IMR-90 (cell line): Measurements from ENCODE around the gene DCUN1D1. TPM values are rescaled to one million over a fixed set of nuclear protein-coding genes. Genes with fewer than 3 reads are reported as not detected.

Source experiments
- ATAC-seq: fragments of 200-7000 bp; cut with Tn5 transposase; 2 replicates; pipeline ENCODE4 v1.9.1; 2020; ENCODE audit warnings: low read depth, mild to moderate bottlenecking, moderate library complexity
- BruUV-seq: library from RNA; stranded (reverse); fragments of 400-500 nt; replicated peaks from 2 replicates; lab custom pipeline; 2021; lab: Mats Ljungman, UMichigan
- CTCF ChIA-PET: fragments of 300-600 bp; formaldehyde crosslinking; extraction: SDS; loops from one replicate; lab custom pipeline; 2021; ENCODE audit warnings: antibody characterized with exemption; lab: Yijun Ruan, JAX
- POLR2A ChIA-PET: fragments of 300-600 bp; sonication (Branson Sonifier 250); formaldehyde crosslinking; loops from one replicate; lab custom pipeline; 2022; ENCODE audit warnings: antibody characterized with exemption; ENCODE audit not compliant: unreplicated experiment; lab: Charles Lee
- DNase-seq: peaks from one replicate; pipeline ENCODE4 v3.0.0; 2013
- H2AFZ ChIP-seq: replicated peaks from 2 replicates; pipeline ENCODE3; 2013; ENCODE audit warnings: low read length, mild to moderate bottlenecking; ENCODE audit not compliant: poor library complexity
- H2AK5ac ChIP-seq: 2 replicates; pipeline ENCODE4 v1.6.1; 2013; ENCODE audit warnings: low read depth, low read length, inconsistent platforms
- H2AK9ac ChIP-seq: replicated peaks from 2 replicates; pipeline ENCODE3; 2013; ENCODE audit warnings: mild to moderate bottlenecking, low read depth, low read length, moderate library complexity; ENCODE audit not compliant: poor library complexity
- H2BK120ac ChIP-seq: 2 replicates; pipeline ENCODE4 v1.6.1; 2013; ENCODE audit warnings: low read depth, low read length, inconsistent platforms
- H2BK15ac ChIP-seq: 3 replicates; pipeline ENCODE4 v1.6.1; 2013; ENCODE audit warnings: low read depth, low read length, inconsistent platforms
- H2BK20ac ChIP-seq: 2 replicates; pipeline ENCODE4 v1.6.1; 2013; ENCODE audit warnings: low read depth, mild to moderate bottlenecking, inconsistent platforms, low read length, moderate library complexity
- H2BK5ac ChIP-seq: 2 replicates; pipeline ENCODE4 v1.6.1; 2013; ENCODE audit warnings: mild to moderate bottlenecking, low read depth, low read length, inconsistent platforms; ENCODE audit not compliant: poor library complexity, severe bottlenecking
- H3K14ac ChIP-seq: replicated peaks from 2 replicates; pipeline ENCODE4 v1.6.1; 2013; ENCODE audit warnings: low read depth, low read length, inconsistent platforms
- H3K18ac ChIP-seq: 2 replicates; pipeline ENCODE4 v1.6.1; 2013; ENCODE audit warnings: low read depth, low read length, control low read depth
- H3K23ac ChIP-seq: 2 replicates; pipeline ENCODE4 v1.6.1; 2013; ENCODE audit warnings: low read depth, low read length, inconsistent platforms
- H3K27ac ChIP-seq: 2 replicates; pipeline ENCODE4 v1.5.1; 2013; ENCODE audit warnings: mild to moderate bottlenecking, control low read depth, low read length; ENCODE audit not compliant: insufficient read depth
- H3K27me3 ChIP-seq: 2 replicates; pipeline ENCODE4 v1.6.1; 2013; ENCODE audit warnings: low read length; ENCODE audit not compliant: control insufficient read depth, insufficient read depth
- H3K36me3 ChIP-seq: 2 replicates; pipeline ENCODE4 v1.6.1; 2013; ENCODE audit warnings: low read length, mixed read lengths; ENCODE audit not compliant: control insufficient read depth, insufficient read depth
- H3K4ac ChIP-seq: 2 replicates; pipeline ENCODE4 v1.6.1; 2013; ENCODE audit warnings: low read depth, low read length, inconsistent platforms
- H3K4me1 ChIP-seq: 2 replicates; pipeline ENCODE4 v1.6.1; 2013; ENCODE audit warnings: low read length, mixed read lengths; ENCODE audit not compliant: control insufficient read depth, insufficient read depth
- H3K4me2 ChIP-seq: 2 replicates; pipeline ENCODE4 v1.6.1; 2013; ENCODE audit warnings: low read depth, mild to moderate bottlenecking, control low read depth, low read length, moderate library complexity
- H3K4me3 ChIP-seq: 2 replicates; pipeline ENCODE4 v1.5.1; 2013; ENCODE audit warnings: low read depth, mild to moderate bottlenecking, control low read depth, low read length, moderate library complexity; ENCODE audit not compliant: insufficient read depth
- H3K56ac ChIP-seq: 2 replicates; pipeline ENCODE4 v1.6.1; 2013; ENCODE audit warnings: low read length, inconsistent platforms; ENCODE audit not compliant: insufficient read depth; ENCODE audit errors: extremely low read depth
- H3K79me1 ChIP-seq, 2 experiments: 2 replicates each; pipeline ENCODE4 v1.6.1; 2013; ENCODE audit warnings: low read length in 2 of 2, inconsistent platforms in 1 of 2, low read depth in 1 of 2
- H3K9ac ChIP-seq: 2 replicates; pipeline ENCODE4 v1.6.1; 2013; ENCODE audit warnings: low read depth, low read length, control low read depth
- H3K9me1 ChIP-seq: 2 replicates; pipeline ENCODE4 v1.6.1; 2013; ENCODE audit warnings: low read length, inconsistent platforms; ENCODE audit not compliant: insufficient read depth
- H3K9me3 ChIP-seq: 2 replicates; pipeline ENCODE4 v1.6.1; 2013; ENCODE audit warnings: low read length; ENCODE audit not compliant: control insufficient read depth, insufficient read depth
- H4K20me1 ChIP-seq: 2 replicates; pipeline ENCODE4 v1.6.1; 2013; ENCODE audit warnings: low read length, inconsistent platforms; ENCODE audit not compliant: insufficient read depth
- H4K5ac ChIP-seq: 2 replicates; pipeline ENCODE4 v1.6.1; 2013; ENCODE audit warnings: mild to moderate bottlenecking, low read depth, low read length, control low read depth
- H4K8ac ChIP-seq, 2 experiments: 2 replicates each; pipeline ENCODE4 v1.6.1; 2013; ENCODE audit warnings: low read depth in 2 of 2, low read length in 2 of 2, control low read depth in 1 of 2, inconsistent platforms in 1 of 2
- H4K91ac ChIP-seq: 2 replicates; pipeline ENCODE4 v1.6.1; 2013; ENCODE audit warnings: low read depth, low read length, inconsistent platforms; ENCODE audit not compliant: insufficient read depth
- BHLHE40 ChIP-seq: fragments of 150-350 bp; IDR thresholded peaks from 2 replicates; pipeline ENCODE4 v1.6.1; 2016; ENCODE audit warnings: mild to moderate bottlenecking, low read depth, low read length
- CEBPB ChIP-seq: IDR thresholded peaks from 2 replicates; pipeline ENCODE4 v1.6.1; 2012; ENCODE audit warnings: low read depth, low read length, improper control_type of control experiment
- CHD1 ChIP-seq: IDR thresholded peaks from 2 replicates; pipeline ENCODE4 v1.6.1; 2012; ENCODE audit warnings: low read depth, low read length, improper control_type of control experiment
- MAFK ChIP-seq: IDR thresholded peaks from 2 replicates; pipeline ENCODE4 v1.6.1; 2012; ENCODE audit warnings: low read depth, low read length, improper control_type of control experiment
- MXI1 ChIP-seq: IDR thresholded peaks from 2 replicates; pipeline ENCODE4 v1.6.1; 2012; ENCODE audit warnings: low read depth, mild to moderate bottlenecking, low read length, moderate library complexity, borderline replicate concordance
- NFE2L2 ChIP-seq: fragments of 150-350 bp; IDR thresholded peaks from 2 replicates; pipeline ENCODE4 v1.6.1; 2016; ENCODE audit warnings: low read depth, mild to moderate bottlenecking, low read length
- POLR2A ChIP-seq: IDR thresholded peaks from 2 replicates; pipeline ENCODE4 v1.6.1; 2012; ENCODE audit warnings: mild to moderate bottlenecking, low read depth, low read length
- RAD21 ChIP-seq: IDR thresholded peaks from 2 replicates; pipeline ENCODE4 v1.6.1; 2012; ENCODE audit warnings: low read length, improper control_type of control experiment
- RCOR1 ChIP-seq: IDR thresholded peaks from 2 replicates; pipeline ENCODE4 v1.6.1; 2012; ENCODE audit warnings: mild to moderate bottlenecking, low read length, improper control_type of control experiment; ENCODE audit not compliant: insufficient replicate concordance
- RFX5 ChIP-seq: IDR thresholded peaks from 2 replicates; pipeline ENCODE4 v1.8.0; 2012; ENCODE audit warnings: low read depth, mild to moderate bottlenecking, low read length, moderate library complexity
- SMC3 ChIP-seq: fragments of 150-350 bp; IDR thresholded peaks from 2 replicates; pipeline ENCODE4 v1.6.1; 2016; ENCODE audit warnings: low read depth, mild to moderate bottlenecking, antibody characterized with exemption, low read length, moderate library complexity
- WGBS, 2 experiments: methylation state at CpG; one replicate each; pipeline versions ENCODE4 v1.1.5 to v1.1.7; 2013; ENCODE audit warnings: missing lambda C conversion rate in 2 of 2; ENCODE audit not compliant: insufficient read length in 1 of 2; ENCODE audit errors: extremely low coverage in 2 of 2; 5-methylcytosine and 5-hydroxymethylcytosine counted together
- dilution Hi-C: fragments of 300-500 bp; cut with HindIII; formaldehyde crosslinking; loops from one replicate; pipeline ENCODE4 v1.14.3; 2018; ENCODE audit warnings: low sequenced_read_pairs; ENCODE audit not compliant: unreplicated experiment
- in situ Hi-C: fragments of 300-500 bp; cut with MboI; formaldehyde crosslinking; loops from 3 replicates; pipeline ENCODE4 v1.14.3; 2019; ENCODE audit warnings: low sequenced_read_pairs, inconsistent platforms, mixed read lengths
- intact Hi-C: fragments of 100-400 bp; cut with micrococcal nuclease; formaldehyde crosslinking; loops from 2 replicates; pipeline ENCODE4 v1.10.0; 2022
- polyA plus RNA-seq, 3 experiments: library from polyadenylated mRNA; depleted of rRNA; stranded (reverse); fragments of >200 nt; gene quantifications; 2 replicates each; pipeline ENCODE4 v1.2.3, GENCODE V29; 2012; ENCODE audit warnings: low replicate concordance in 1 of 3
- total RNA-seq: library from RNA; depleted of rRNA; stranded (reverse); fragments of >200 nt; gene quantifications from 2 replicates; pipeline ENCODE4 v1.2.3, GENCODE V29; 2012
- TF ChIP-seq, protein P1 (sequence below): fragments of 150-350 bp; IDR thresholded peaks from 2 replicates; pipeline ENCODE4 v1.6.1; 2017; ENCODE audit warnings: mild to moderate bottlenecking, antibody characterized with exemption, low read length, low read depth
- TF ChIP-seq, protein P2 (sequence below): conservative IDR thresholded peaks from 2 replicates; pipeline ENCODE4 v1.5.1; 2012; ENCODE audit warnings: mild to moderate bottlenecking, low read depth, low read length, improper control_type of control experiment
- TF ChIP-seq, protein P3 (sequence below): fragments of 150-350 bp; IDR thresholded peaks from 2 replicates; pipeline ENCODE4 v1.6.1; 2016; ENCODE audit warnings: low read depth, mild to moderate bottlenecking, low read length, moderate library complexity, borderline replicate concordance

The DCUN1D1 gene
- total and polyA plus RNA-seq, 2 of the 4 experiments (the other 2 are of a cell fraction): 12.5 to 17.7 TPM

DNA sequence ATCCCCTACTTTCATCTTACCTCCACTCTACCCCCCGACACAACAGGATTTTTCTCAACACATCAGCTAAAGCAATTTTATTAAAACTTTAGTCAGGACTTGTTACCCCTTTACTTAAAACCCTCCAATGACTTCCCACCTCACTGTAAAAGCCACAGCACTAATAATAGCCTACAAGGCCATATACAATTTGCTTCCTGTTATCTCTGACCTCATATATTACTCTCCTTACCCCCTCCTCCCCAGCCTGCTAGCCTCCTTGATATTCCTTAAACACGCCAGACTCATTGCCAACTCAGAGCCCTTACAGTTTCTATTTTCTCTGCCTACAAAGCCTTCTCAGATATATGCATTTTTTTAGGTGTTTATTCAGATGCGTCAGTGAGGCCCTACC lies 54.4 kb downstream of the DCUN1D1 start:
- Histone ChIP-seq H3K36me3 (no peaks in the 10 kb centered on the region), H2BK15ac (no peak overlapping the region), H3K4me2 (no peak overlapping the region), H3K4me1 (no peaks in the 10 kb centered on the region), H3K9ac (no peak overlapping the region), H3K27ac (no peak overlapping the region), H3K79me1 (no peaks in the 10 kb centered on the region), H2AFZ (no peak overlapping the region), H3K23ac (no peak overlapping the region), H4K20me1 (no peaks in the 10 kb centered on the region), H4K5ac (no peak overlapping the region), H3K18ac (no peak overlapping the region), H3K4ac (no peak overlapping the region), H2BK20ac (no peak overlapping the region), H3K56ac (no peak overlapping the region), H4K91ac (no peak overlapping the region), H2AK9ac (no peak overlapping the region), H4K8ac (no peak overlapping the region), H3K14ac (no peak overlapping the region), H3K27me3 (no peaks in the 10 kb centered on the region), H3K4me3 (no peak overlapping the region), H2AK5ac (no peak overlapping the region), H3K9me1 (no peaks in the 10 kb centered on the region), H3K9me3 (no peaks in the 10 kb centered on the region), H2BK120ac (no peak overlapping the region), H2BK5ac (no peak overlapping the region)
- no peak for TF ChIP-seq RAD21
- TF ChIP-seq CHD1: no peak
- no peak for TF ChIP-seq NFE2L2
- no peak for TF ChIP-seq BHLHE40
- no peak for TF ChIP-seq CEBPB
- no peak for TF ChIP-seq SMC3
- TF ChIP-seq, protein P1, sequence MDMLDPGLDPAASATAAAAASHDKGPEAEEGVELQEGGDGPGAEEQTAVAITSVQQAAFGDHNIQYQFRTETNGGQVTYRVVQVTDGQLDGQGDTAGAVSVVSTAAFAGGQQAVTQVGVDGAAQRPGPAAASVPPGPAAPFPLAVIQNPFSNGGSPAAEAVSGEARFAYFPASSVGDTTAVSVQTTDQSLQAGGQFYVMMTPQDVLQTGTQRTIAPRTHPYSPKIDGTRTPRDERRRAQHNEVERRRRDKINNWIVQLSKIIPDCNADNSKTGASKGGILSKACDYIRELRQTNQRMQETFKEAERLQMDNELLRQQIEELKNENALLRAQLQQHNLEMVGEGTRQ: no peak
- TF ChIP-seq MAFK: no peak
- TF ChIP-seq, protein P2, sequence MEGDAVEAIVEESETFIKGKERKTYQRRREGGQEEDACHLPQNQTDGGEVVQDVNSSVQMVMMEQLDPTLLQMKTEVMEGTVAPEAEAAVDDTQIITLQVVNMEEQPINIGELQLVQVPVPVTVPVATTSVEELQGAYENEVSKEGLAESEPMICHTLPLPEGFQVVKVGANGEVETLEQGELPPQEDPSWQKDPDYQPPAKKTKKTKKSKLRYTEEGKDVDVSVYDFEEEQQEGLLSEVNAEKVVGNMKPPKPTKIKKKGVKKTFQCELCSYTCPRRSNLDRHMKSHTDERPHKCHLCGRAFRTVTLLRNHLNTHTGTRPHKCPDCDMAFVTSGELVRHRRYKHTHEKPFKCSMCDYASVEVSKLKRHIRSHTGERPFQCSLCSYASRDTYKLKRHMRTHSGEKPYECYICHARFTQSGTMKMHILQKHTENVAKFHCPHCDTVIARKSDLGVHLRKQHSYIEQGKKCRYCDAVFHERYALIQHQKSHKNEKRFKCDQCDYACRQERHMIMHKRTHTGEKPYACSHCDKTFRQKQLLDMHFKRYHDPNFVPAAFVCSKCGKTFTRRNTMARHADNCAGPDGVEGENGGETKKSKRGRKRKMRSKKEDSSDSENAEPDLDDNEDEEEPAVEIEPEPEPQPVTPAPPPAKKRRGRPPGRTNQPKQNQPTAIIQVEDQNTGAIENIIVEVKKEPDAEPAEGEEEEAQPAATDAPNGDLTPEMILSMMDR: no peak
- TF ChIP-seq POLR2A: no peak
- no peak for TF ChIP-seq RCOR1
- TF ChIP-seq, protein P3, sequence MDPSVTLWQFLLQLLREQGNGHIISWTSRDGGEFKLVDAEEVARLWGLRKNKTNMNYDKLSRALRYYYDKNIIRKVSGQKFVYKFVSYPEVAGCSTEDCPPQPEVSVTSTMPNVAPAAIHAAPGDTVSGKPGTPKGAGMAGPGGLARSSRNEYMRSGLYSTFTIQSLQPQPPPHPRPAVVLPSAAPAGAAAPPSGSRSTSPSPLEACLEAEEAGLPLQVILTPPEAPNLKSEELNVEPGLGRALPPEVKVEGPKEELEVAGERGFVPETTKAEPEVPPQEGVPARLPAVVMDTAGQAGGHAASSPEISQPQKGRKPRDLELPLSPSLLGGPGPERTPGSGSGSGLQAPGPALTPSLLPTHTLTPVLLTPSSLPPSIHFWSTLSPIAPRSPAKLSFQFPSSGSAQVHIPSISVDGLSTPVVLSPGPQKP: no peak
- TF ChIP-seq RFX5: no peak
- TF ChIP-seq MXI1: no peak
- whole genome bisulfite sequencing, 2 experiments: 78% methylated on average over 1 of the region's 3 CpGs; no CpG with 5 or more reads in 1 of the 2 experiments
- dilution Hi-C loops: no loop called here
- in situ Hi-C loops: no loop called here
- BruUV-seq: no TSS peak
- CTCF ChIA-PET: interaction anchor here (0.6 kb wide), 2 partner anchors 65 to 203 kb away, joined by 3 read pairs; no protein-coding TSS in a partner anchor
- intact Hi-C loops: no loop called here
- no peak for ATAC-seq
- no peak for DNase-seq
- POLR2A ChIA-PET: no interaction called here
